Activated CD4-positive, alpha-beta T cell treated with anti-CD3 and anti-CD28 coated beads for 36 hours (primary cell): ENCODE measurements around the gene SHFL. TPM values are rescaled to one million over a fixed set of nuclear protein-coding genes. Genes with fewer than 3 reads are reported as not detected.

ENCODE experiments used
- ATAC-seq: fragments of 200-7000 bp; cut with Tn5 transposase; one replicate; pipeline ENCODE4 v1.10.0; 2021; ENCODE audit warnings: mild to moderate bottlenecking, moderate library complexity
- CTCF ChIA-PET: fragments of 350-600 bp; sonication (Branson Sonifier 250); formaldehyde crosslinking; loops from one replicate; lab custom pipeline; 2021; ENCODE audit warnings: antibody characterized with exemption; lab: Charles Lee
- POLR2A ChIA-PET: fragments of 350-600 bp; sonication (Branson Sonifier 250); formaldehyde crosslinking; loops from one replicate; lab custom pipeline; 2021; ENCODE audit warnings: antibody characterized with exemption, inconsistent platforms; lab: Charles Lee
- DNase-seq: peaks from one replicate; pipeline ENCODE4 v3.0.0-alpha.2; 2020
- H3K27ac Mint-ChIP-seq: one replicate; pipeline ENCODE4 v1.8.0; 2021; ENCODE audit warnings: mixed read lengths
- H3K27me3 Mint-ChIP-seq: one replicate; pipeline ENCODE4 v1.8.0; 2021; ENCODE audit warnings: mixed read lengths
- H3K36me3 Mint-ChIP-seq: one replicate; pipeline ENCODE4 v1.8.0; 2021; ENCODE audit warnings: low read depth, mixed read lengths
- H3K4me1 Mint-ChIP-seq: one replicate; pipeline ENCODE4 v1.8.0; 2021; ENCODE audit warnings: mixed read lengths
- H3K4me3 Mint-ChIP-seq: one replicate; pipeline ENCODE4 v1.8.0; 2021; ENCODE audit warnings: mild to moderate bottlenecking, moderate library complexity, mixed read lengths
- H3K9me3 Mint-ChIP-seq: one replicate; pipeline ENCODE4 v1.8.0; 2021; ENCODE audit warnings: low read depth, mixed read lengths
- intact Hi-C, 2 experiments: fragments of 100-400 bp; cut with DNase I in 1 of 2; cut with micrococcal nuclease in 1 of 2; formaldehyde crosslinking; loops; one replicate each; pipeline versions ENCODE4 v1.14.2 to v1.15.1; 2022 to 2024; cut with DNase I, micrococcal nuclease
- total RNA-seq, 2 experiments: library from RNA; stranded (reverse); gene quantifications; one replicate each; pipeline ENCODE4 v1.2.3, GENCODE V29; 2021

SHFL gene
- total RNA-seq, 2 experiments from 2014 or later = 49.8 to 62.6 TPM

- ATAC-seq = no peak
- CTCF ChIA-PET = interaction anchor here (0.6 to 3.0 kb wide), 4 partner anchors 11 to 34 kb away, joined by 3 to 12 read pairs (median 4); no protein-coding TSS in a partner anchor
- Mint-ChIP-seq H3K4me1 (peaks cover 73% of the 10 kb centered on the region), H3K36me3 (peaks cover 67% of the 10 kb centered on the region), H3K27ac (peak overlapping the region; percentile 70), H3K9me3 (no peaks in the 10 kb centered on the region), H3K27me3 (no peaks in the 10 kb centered on the region), H3K4me3 (peak overlapping the region; percentile 90)
- no peak for DNase-seq
- POLR2A ChIA-PET = interaction anchor here (1.0 kb wide), 1 partner anchor 142 kb away, joined by 4 read pairs; the partner anchor contains the start of gene MRPL4
- intact Hi-C loops = loop anchor here (5.0 to 10.0 kb wide), 4 partner anchors 143 to 985 kb away; partner anchors contain the start of genes CARM1 (in 1 of the 2), KEAP1 (in 1 of the 2) and MRPL4 (in 1 of the 2)
Measured at GRCh38 chr19:10109528-10109927, 23.4 kb downstream of the SHFL start.

- H3K9me3 Mint-ChIP-seq = no peaks in the 10 kb centered on the region
- H3K27me3 Mint-ChIP-seq = no peaks in the 10 kb centered on the region
- H3K27ac Mint-ChIP-seq = peak overlapping the region; percentile 89
- DNase-seq (no peak), ATAC-seq (no peak)
- POLR2A ChIA-PET = no interaction called here
- H3K36me3 Mint-ChIP-seq = peaks cover 74% of the 10 kb centered on the region
- intact Hi-C loops = no loop called here
- H3K4me3 Mint-ChIP-seq = peak overlapping the region; percentile 68
- CTCF ChIA-PET = interaction anchor here (0.7 to 3.0 kb wide), 4 partner anchors 11 to 534 kb away, joined by 3 to 12 read pairs (median 4); no protein-coding TSS in a partner anchor
- peaks cover 69% of the 10 kb centered on the region for H3K4me1 Mint-ChIP-seq
Measured at GRCh38 chr19:10110076-10110971, 24.2 kb downstream of the SHFL start.

GRCh38 chr19:10110972-10111317, 24.8 kb downstream of the SHFL start:
- ATAC-seq (no peak), DNase-seq (no peak)
- POLR2A ChIA-PET = no interaction called here
- Mint-ChIP-seq H3K27me3 (no peaks in the 10 kb centered on the region), H3K4me1 (peaks cover 65% of the 10 kb centered on the region), H3K27ac (peak overlapping the region; percentile 90), H3K36me3 (peaks cover 80% of the 10 kb centered on the region), H3K4me3 (peak overlapping the region; percentile 68), H3K9me3 (no peaks in the 10 kb centered on the region)
- intact Hi-C loops = no loop called here
- CTCF ChIA-PET = interaction anchor here (1.4 kb wide), 1 partner anchor 83 kb away, joined by 3 read pairs; no protein-coding TSS in a partner anchor

- no peaks in the 10 kb centered on the region for H3K9me3 Mint-ChIP-seq
- H3K27ac Mint-ChIP-seq = peak within 1 kb of the TSS; percentile 90
- POLR2A ChIA-PET = no interaction called here
- ATAC-seq (peak; percentile 31), DNase-seq (peak; percentile 80)
- peaks cover 82% of the 10 kb centered on the region for H3K36me3 Mint-ChIP-seq
- peak within 1 kb of the TSS; percentile 68 for H3K4me3 Mint-ChIP-seq
- CTCF ChIA-PET = interaction anchor here (0.6 to 1.4 kb wide), 3 partner anchors 13 to 83 kb away, joined by 3 read pairs; no protein-coding TSS in a partner anchor
- peaks cover 70% of the 10 kb centered on the region for H3K4me1 Mint-ChIP-seq
- no peaks in the 10 kb centered on the region for H3K27me3 Mint-ChIP-seq
- intact Hi-C loops = no loop called here
Measured at GRCh38 chr19:10111405-10111811, 25.3 kb downstream of the SHFL start, which contains the start of gene P2RY11. Gene P2RY11 (plus strand): TSS chr19:10111693. CDS start chr19:10111722, 29 bp downstream.

GRCh38 chr19:10112037-10112761, 26.1 kb downstream of the SHFL start:
- DNase-seq = peak; percentile 85
- ChIA-PET POLR2A (no interaction called here), CTCF (interaction anchor here (0.6 to 2.2 kb wide), 3 partner anchors 8 to 84 kb away, joined by 3 to 9 read pairs (median 3); no protein-coding TSS in a partner anchor)
- intact Hi-C loops = loop anchor here (2.0 kb wide), 2 partner anchors 13 to 177 kb away; no protein-coding TSS in a partner anchor
- H3K4me1 Mint-ChIP-seq = peaks cover 65% of the 10 kb centered on the region
- H3K36me3 Mint-ChIP-seq = peaks cover 81% of the 10 kb centered on the region
- ATAC-seq = peak; percentile 63
- H3K4me3 Mint-ChIP-seq = peak overlapping the region; percentile 68
- H3K27me3 Mint-ChIP-seq = no peaks in the 10 kb centered on the region
- no peaks in the 10 kb centered on the region for H3K9me3 Mint-ChIP-seq
- H3K27ac Mint-ChIP-seq = peak overlapping the region; percentile 90

GRCh38 chr19:10112895-10113591, 26.9 kb downstream of the SHFL start:
- H3K27me3 Mint-ChIP-seq = no peaks in the 10 kb centered on the region
- POLR2A ChIA-PET = interaction anchor here (1.0 kb wide), 1 partner anchor 17 kb away, joined by 3 read pairs; no protein-coding TSS in a partner anchor
- peaks cover 79% of the 10 kb centered on the region for H3K36me3 Mint-ChIP-seq
- peaks cover 59% of the 10 kb centered on the region for H3K4me1 Mint-ChIP-seq
- H3K9me3 Mint-ChIP-seq = no peaks in the 10 kb centered on the region
- peak overlapping the region; percentile 90 for H3K27ac Mint-ChIP-seq
- H3K4me3 Mint-ChIP-seq = peak overlapping the region; percentile 68
- intact Hi-C loops = loop anchor here (1.0 to 2.0 kb wide), 3 partner anchors 14 to 178 kb away; no protein-coding TSS in a partner anchor
- CTCF ChIA-PET = interaction anchor here (0.6 to 2.2 kb wide), 9 partner anchors 9 to 213 kb away, joined by 3 to 9 read pairs (median 3); partner anchors contain the start of gene ANGPTL6
- DNase-seq (peak; percentile 83), ATAC-seq (peak; percentile 50)

- POLR2A ChIA-PET = interaction anchor here (1.0 to 1.1 kb wide), 2 partner anchors 17 to 21 kb away, joined by 3 read pairs; no protein-coding TSS in a partner anchor
- no peaks in the 10 kb centered on the region for H3K27me3 Mint-ChIP-seq
- H3K4me1 Mint-ChIP-seq = peaks cover 55% of the 10 kb centered on the region
- no peak for ATAC-seq
- intact Hi-C loops = loop anchor here (1.0 to 2.0 kb wide), 3 partner anchors 15 to 179 kb away; no protein-coding TSS in a partner anchor
- peak overlapping the region; percentile 90 for H3K27ac Mint-ChIP-seq
- H3K4me3 Mint-ChIP-seq = peak overlapping the region; percentile 68
- CTCF ChIA-PET = interaction anchor here (0.6 to 2.2 kb wide), 9 partner anchors 9 to 213 kb away, joined by 3 to 9 read pairs (median 3); partner anchors contain the start of gene ANGPTL6
- DNase-seq = peak; percentile 29
- H3K9me3 Mint-ChIP-seq = no peaks in the 10 kb centered on the region
- H3K36me3 Mint-ChIP-seq = peaks cover 73% of the 10 kb centered on the region
Measured at GRCh38 chr19:10113592-10113963, 27.5 kb downstream of the SHFL start.

GRCh38 chr19:10113964-10114650, 28.0 kb downstream of the SHFL start:
- no peaks in the 10 kb centered on the region for H3K27me3 Mint-ChIP-seq
- no peak for DNase-seq
- peak overlapping the region; percentile 15 for H3K4me3 Mint-ChIP-seq
- POLR2A ChIA-PET = interaction anchor here (0.6 to 1.1 kb wide), 3 partner anchors 8 to 135 kb away, joined by 3 to 5 read pairs (median 3); partner anchors contain the start of gene PPAN
- peaks cover 58% of the 10 kb centered on the region for H3K4me1 Mint-ChIP-seq
- H3K27ac Mint-ChIP-seq = peak overlapping the region; percentile 19
- intact Hi-C loops = loop anchor here (1.0 to 2.0 kb wide), 3 partner anchors 15 to 179 kb away; no protein-coding TSS in a partner anchor
- peaks cover 74% of the 10 kb centered on the region for H3K36me3 Mint-ChIP-seq
- CTCF ChIA-PET = interaction anchor here (0.5 to 2.2 kb wide), 9 partner anchors 8 to 212 kb away, joined by 3 to 9 read pairs (median 4); partner anchors contain the start of gene PPAN
- no peak for ATAC-seq
- H3K9me3 Mint-ChIP-seq = no peaks in the 10 kb centered on the region

GRCh38 chr19:10114651-10115391, 28.7 kb downstream of the SHFL start:
- CTCF ChIA-PET = interaction anchor here (0.5 to 2.2 kb wide), 4 partner anchors 9 to 135 kb away, joined by 3 to 9 read pairs (median 4); partner anchors contain the start of gene PPAN
- intact Hi-C loops = loop anchor here in 1 of 2 experiments (5.0 kb wide), 1 partner anchor 183 kb away; no protein-coding TSS in a partner anchor
- Mint-ChIP-seq H3K27ac (peak overlapping the region; percentile 19), H3K36me3 (peaks cover 71% of the 10 kb centered on the region), H3K9me3 (no peaks in the 10 kb centered on the region), H3K4me3 (peak overlapping the region; percentile 15), H3K4me1 (peaks cover 51% of the 10 kb centered on the region), H3K27me3 (no peaks in the 10 kb centered on the region)
- no peak for ATAC-seq
- POLR2A ChIA-PET = interaction anchor here (0.6 to 1.1 kb wide), 4 partner anchors 9 to 134 kb away, joined by 3 to 5 read pairs (median 3); partner anchors contain the start of gene PPAN
- peak; percentile 39 for DNase-seq
